PC-9 (cell line): ENCODE data around the gene FNDC3B. TPM values are rescaled to one million over a fixed set of nuclear protein-coding genes. Genes with fewer than 3 reads are reported as not detected.

Experiments used
- BruUV-seq: library from RNA; stranded (reverse); fragments of 400-500 nt; replicated peaks from 2 replicates; lab custom pipeline; 2021; lab: Mats Ljungman, UMichigan
- CTCF ChIA-PET: fragments of 300-600 bp; sonication (Branson Sonifier 250); formaldehyde crosslinking; loops from one replicate; lab custom pipeline; 2022; ENCODE audit warnings: antibody characterized with exemption; lab: Charles Lee
- POLR2A ChIA-PET: fragments of 300-600 bp; sonication (Branson Sonifier 250); formaldehyde crosslinking; loops from one replicate; lab custom pipeline; 2022; ENCODE audit warnings: antibody characterized with exemption; ENCODE audit not compliant: unreplicated experiment; lab: Charles Lee
- DNase-seq, 2 experiments: peaks; one replicate each; pipeline versions ENCODE4 v3.0.0 to v3.0.0-alpha.2; 2015 to 2022; ENCODE audit warnings: mixed read lengths in 1 of 2
- H2AFZ ChIP-seq: fragments of 200-600 bp; sonication (generic); 2 replicates; pipeline ENCODE4 v1.8.1; 2017; ENCODE audit warnings: antibody characterized with exemption
- H3F3A ChIP-seq: fragments of 200-600 bp; sonication (generic); 2 replicates; pipeline ENCODE4 v1.8.1; 2017; ENCODE audit warnings: antibody characterized with exemption, mild to moderate bottlenecking, low read depth; ENCODE audit not compliant: insufficient read depth
- H3K27ac ChIP-seq: fragments of 200-600 bp; sonication (generic); 2 replicates; pipeline ENCODE4 v1.6.1; 2016; ENCODE audit warnings: mixed run types
- H3K27me3 ChIP-seq: fragments of 200-600 bp; sonication (generic); 2 replicates; pipeline ENCODE4 v1.6.1; 2016; ENCODE audit warnings: low read depth, mixed run types; ENCODE audit not compliant: insufficient read depth
- H3K36me3 ChIP-seq: fragments of 200-600 bp; sonication (generic); 2 replicates; pipeline ENCODE4 v1.6.1; 2016; ENCODE audit warnings: low read depth, mixed run types
- H3K4me1 ChIP-seq: fragments of 200-600 bp; sonication (generic); replicated peaks from 2 replicates; pipeline ENCODE4 v1.6.1; 2016; ENCODE audit warnings: mixed run types; ENCODE audit not compliant: insufficient read depth
- H3K4me2 ChIP-seq: fragments of 200-600 bp; sonication (generic); 2 replicates; pipeline ENCODE4 v1.6.1; 2017; ENCODE audit warnings: mixed run types
- H3K4me3 ChIP-seq: fragments of 200-600 bp; sonication (generic); 2 replicates; pipeline ENCODE4 v1.6.1; 2016; ENCODE audit warnings: mixed run types
- H3K79me2 ChIP-seq: fragments of 200-600 bp; sonication (generic); 2 replicates; pipeline ENCODE4 v1.6.1; 2017; ENCODE audit warnings: low read depth, mixed run types
- H3K9me2 ChIP-seq: fragments of 200-600 bp; sonication (generic); 2 replicates; pipeline ENCODE4 v1.8.1; 2017; ENCODE audit warnings: mild to moderate bottlenecking; ENCODE audit not compliant: insufficient read depth
- H3K9me3 ChIP-seq: fragments of 200-600 bp; sonication (generic); 2 replicates; pipeline ENCODE4 v1.8.1; 2016; ENCODE audit warnings: low read depth; ENCODE audit not compliant: insufficient read depth
- H4K20me1 ChIP-seq: fragments of 200-600 bp; sonication (generic); 2 replicates; pipeline ENCODE4 v1.8.1; 2017; ENCODE audit not compliant: insufficient read depth
- EZH2 ChIP-seq: fragments of 200-600 bp; sonication (generic); IDR thresholded peaks from 2 replicates; pipeline ENCODE4 v1.8.0; 2017; ENCODE audit warnings: antibody characterized with exemption, low read depth
- intact Hi-C: fragments of 100-400 bp; cut with micrococcal nuclease; formaldehyde crosslinking; loops from one replicate; pipeline ENCODE4 v1.10.0; 2022; ENCODE audit not compliant: unreplicated experiment
- total RNA-seq: library from RNA; stranded (reverse); gene quantifications from 2 replicates; pipeline ENCODE4 v1.2.3, GENCODE V29; 2021
- TF ChIP-seq, protein P1 (sequence below): fragments of 200-600 bp; sonication (generic); conservative IDR thresholded peaks from 2 replicates; pipeline ENCODE4 v1.6.1; 2017; ENCODE audit warnings: mixed run types, antibody characterized with exemption, mild to moderate bottlenecking, moderate library complexity

FNDC3B gene
- total RNA-seq, 1 experiment from 2014 or later = 106 TPM

DNA sequence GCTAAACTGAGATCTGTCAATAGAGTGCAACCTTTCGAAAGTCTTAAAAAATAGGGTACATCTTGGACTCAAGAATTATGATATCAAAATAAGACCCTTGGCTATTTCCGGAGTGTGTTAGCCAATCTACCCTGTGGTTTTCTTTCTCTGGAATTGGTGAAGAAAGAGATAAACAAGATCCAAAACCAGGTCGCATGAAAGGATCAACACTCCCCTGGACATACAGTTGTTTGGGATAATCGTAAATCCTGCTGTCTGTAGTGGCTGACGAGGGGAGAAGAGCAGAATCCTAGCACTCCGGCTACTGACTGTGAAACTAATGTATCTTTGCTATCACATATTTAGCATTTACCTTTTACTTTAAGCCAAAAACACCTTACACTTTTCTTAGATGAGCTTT lies 30.9 kb downstream of the FNDC3B start:
- DNase-seq = no peak
- Histone ChIP-seq H3K9me2 (no peaks in the 10 kb centered on the region), H3K27me3 (no peaks in the 10 kb centered on the region), H3K36me3 (peaks cover 79% of the 10 kb centered on the region), H3K4me1 (peaks cover 10% of the 10 kb centered on the region; the same call in 1 of the 2 replicates), H3K9me3 (no peaks in the 10 kb centered on the region; the same call in 1 of the 2 replicates), H3K4me3 (no peak overlapping the region), H3K4me2 (no peak overlapping the region), H4K20me1 (peaks cover 98% of the 10 kb centered on the region), H3K79me2 (peaks cover 100% of the 10 kb centered on the region), H3F3A (peaks cover 89% of the 10 kb centered on the region), H3K27ac (no peak overlapping the region), H2AFZ (no peak overlapping the region)
- ChIA-PET POLR2A (no interaction called here), CTCF (no interaction called here)
- intact Hi-C loops = no loop called here
- no TSS peak for BruUV-seq
- no peak for TF ChIP-seq EZH2
- TF ChIP-seq, protein P1, sequence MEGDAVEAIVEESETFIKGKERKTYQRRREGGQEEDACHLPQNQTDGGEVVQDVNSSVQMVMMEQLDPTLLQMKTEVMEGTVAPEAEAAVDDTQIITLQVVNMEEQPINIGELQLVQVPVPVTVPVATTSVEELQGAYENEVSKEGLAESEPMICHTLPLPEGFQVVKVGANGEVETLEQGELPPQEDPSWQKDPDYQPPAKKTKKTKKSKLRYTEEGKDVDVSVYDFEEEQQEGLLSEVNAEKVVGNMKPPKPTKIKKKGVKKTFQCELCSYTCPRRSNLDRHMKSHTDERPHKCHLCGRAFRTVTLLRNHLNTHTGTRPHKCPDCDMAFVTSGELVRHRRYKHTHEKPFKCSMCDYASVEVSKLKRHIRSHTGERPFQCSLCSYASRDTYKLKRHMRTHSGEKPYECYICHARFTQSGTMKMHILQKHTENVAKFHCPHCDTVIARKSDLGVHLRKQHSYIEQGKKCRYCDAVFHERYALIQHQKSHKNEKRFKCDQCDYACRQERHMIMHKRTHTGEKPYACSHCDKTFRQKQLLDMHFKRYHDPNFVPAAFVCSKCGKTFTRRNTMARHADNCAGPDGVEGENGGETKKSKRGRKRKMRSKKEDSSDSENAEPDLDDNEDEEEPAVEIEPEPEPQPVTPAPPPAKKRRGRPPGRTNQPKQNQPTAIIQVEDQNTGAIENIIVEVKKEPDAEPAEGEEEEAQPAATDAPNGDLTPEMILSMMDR = no peak

DNA sequence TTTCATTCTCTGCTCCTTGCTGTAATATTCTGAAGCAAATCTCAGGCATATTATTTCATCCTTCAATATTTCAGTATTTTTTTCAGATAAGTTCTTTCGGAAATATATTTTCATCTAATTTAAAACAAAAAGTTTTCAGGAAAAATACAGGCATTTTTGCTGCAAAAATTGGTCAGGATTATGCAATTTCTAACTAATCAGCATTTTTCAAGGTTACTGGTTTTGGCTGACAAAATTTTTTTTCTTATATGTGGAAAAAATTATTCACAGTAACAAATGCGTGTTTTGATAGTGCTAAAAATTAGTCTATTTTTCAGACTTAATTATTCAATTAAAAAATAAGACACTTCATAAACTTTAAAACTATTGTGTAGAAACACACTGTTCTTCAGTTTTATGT lies 31.4 kb downstream of the FNDC3B start:
- Histone ChIP-seq H4K20me1 (peaks cover 98% of the 10 kb centered on the region), H3K4me1 (peaks cover 6% of the 10 kb centered on the region; the same call in 1 of the 2 replicates), H3K36me3 (peaks cover 82% of the 10 kb centered on the region), H2AFZ (no peak overlapping the region), H3K9me2 (no peaks in the 10 kb centered on the region), H3K27ac (no peak overlapping the region), H3K79me2 (peaks cover 100% of the 10 kb centered on the region), H3K4me3 (no peak overlapping the region), H3F3A (peaks cover 89% of the 10 kb centered on the region), H3K9me3 (no peaks in the 10 kb centered on the region; the same call in 1 of the 2 replicates), H3K4me2 (no peak overlapping the region), H3K27me3 (no peaks in the 10 kb centered on the region)
- BruUV-seq = no TSS peak
- ChIA-PET CTCF (no interaction called here), POLR2A (no interaction called here)
- TF ChIP-seq EZH2 = no peak
- TF ChIP-seq, protein P1 = no peak
- no peak for DNase-seq
- intact Hi-C loops = no loop called here

DNA sequence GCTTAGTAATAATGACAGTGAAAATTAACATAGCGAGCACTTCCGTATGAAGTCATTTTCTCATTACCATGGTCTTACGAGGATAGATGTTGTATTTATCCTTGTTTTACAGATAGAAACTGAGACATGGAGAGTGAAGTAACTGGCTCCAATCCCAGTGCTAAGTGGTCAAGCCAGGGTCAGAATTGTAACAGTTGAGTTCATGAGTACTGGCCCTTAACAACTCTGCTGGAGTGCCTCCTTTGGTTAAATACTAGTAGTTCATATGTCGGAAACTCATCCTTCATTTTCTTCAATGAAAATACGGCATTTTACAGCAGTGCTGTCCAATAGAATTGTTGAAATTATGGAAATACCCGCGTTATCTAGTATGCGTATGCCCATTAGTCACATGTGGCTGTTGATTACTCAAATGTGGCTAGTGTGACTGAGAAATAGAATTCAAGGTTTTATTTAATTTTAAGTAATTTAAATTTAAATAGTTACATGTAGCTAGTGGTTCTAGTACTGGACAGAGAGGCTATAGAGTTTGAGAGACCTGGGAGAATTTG lies 32.5 kb downstream of the FNDC3B start:
- Histone ChIP-seq H3K27ac (no peak overlapping the region), H3K4me1 (no peaks in the 10 kb centered on the region), H3K79me2 (peaks cover 100% of the 10 kb centered on the region), H3K36me3 (peaks cover 80% of the 10 kb centered on the region), H2AFZ (no peak overlapping the region), H3K9me2 (no peaks in the 10 kb centered on the region), H3K27me3 (no peaks in the 10 kb centered on the region), H3F3A (peaks cover 88% of the 10 kb centered on the region), H3K9me3 (no peaks in the 10 kb centered on the region; the same call in 1 of the 2 replicates), H4K20me1 (peaks cover 98% of the 10 kb centered on the region), H3K4me3 (no peak overlapping the region), H3K4me2 (no peak overlapping the region)
- no peak for DNase-seq
- BruUV-seq = no TSS peak
- POLR2A ChIA-PET = no interaction called here
- no peak for TF ChIP-seq EZH2
- TF ChIP-seq, protein P1 = no peak
- CTCF ChIA-PET = no interaction called here
- intact Hi-C loops = no loop called here
